GM10266 (cell line): Measurements from ENCODE around the gene TGFBR3.

Experiments used
- DNase-seq: peaks from one replicate; pipeline ENCODE4 v3.0.0; 2012; ENCODE audit errors: extremely low spot score
- TF ChIP-seq, protein P1 (sequence below): IDR thresholded peaks from 2 replicates; pipeline ENCODE4 v1.5.1; 2012; ENCODE audit warnings: mild to moderate bottlenecking, low read depth; ENCODE audit not compliant: control insufficient read depth, insufficient read depth; ENCODE audit errors: missing control alignments

The TGFBR3 gene

GRCh38 chr1:91884459-91885212 lies 1.3 kb downstream of the TGFBR3 start:
- DNase-seq = peak; percentile 32
- TF ChIP-seq, protein P1, sequence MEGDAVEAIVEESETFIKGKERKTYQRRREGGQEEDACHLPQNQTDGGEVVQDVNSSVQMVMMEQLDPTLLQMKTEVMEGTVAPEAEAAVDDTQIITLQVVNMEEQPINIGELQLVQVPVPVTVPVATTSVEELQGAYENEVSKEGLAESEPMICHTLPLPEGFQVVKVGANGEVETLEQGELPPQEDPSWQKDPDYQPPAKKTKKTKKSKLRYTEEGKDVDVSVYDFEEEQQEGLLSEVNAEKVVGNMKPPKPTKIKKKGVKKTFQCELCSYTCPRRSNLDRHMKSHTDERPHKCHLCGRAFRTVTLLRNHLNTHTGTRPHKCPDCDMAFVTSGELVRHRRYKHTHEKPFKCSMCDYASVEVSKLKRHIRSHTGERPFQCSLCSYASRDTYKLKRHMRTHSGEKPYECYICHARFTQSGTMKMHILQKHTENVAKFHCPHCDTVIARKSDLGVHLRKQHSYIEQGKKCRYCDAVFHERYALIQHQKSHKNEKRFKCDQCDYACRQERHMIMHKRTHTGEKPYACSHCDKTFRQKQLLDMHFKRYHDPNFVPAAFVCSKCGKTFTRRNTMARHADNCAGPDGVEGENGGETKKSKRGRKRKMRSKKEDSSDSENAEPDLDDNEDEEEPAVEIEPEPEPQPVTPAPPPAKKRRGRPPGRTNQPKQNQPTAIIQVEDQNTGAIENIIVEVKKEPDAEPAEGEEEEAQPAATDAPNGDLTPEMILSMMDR = no peak

DNA sequence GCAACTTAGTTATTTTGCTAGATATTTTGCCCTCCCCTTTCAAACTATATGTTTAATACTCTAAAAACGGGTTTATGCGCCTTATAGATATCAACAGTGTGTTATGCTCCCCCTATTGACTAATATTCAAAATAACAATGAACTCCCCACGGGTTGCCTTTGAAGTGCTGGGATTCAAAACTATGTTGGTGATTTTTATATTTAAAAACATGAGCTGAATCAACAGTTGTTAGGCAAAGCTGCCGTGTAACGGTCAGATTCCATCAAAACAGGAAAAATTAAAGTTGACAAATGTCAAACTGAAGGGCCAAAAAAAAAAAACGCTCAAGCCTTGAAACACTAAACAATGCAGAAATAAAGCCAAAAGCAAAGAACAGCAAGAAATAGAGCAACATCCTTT lies 2.5 kb downstream of the TGFBR3 start:
- DNase-seq = peak; percentile 65

DNA sequence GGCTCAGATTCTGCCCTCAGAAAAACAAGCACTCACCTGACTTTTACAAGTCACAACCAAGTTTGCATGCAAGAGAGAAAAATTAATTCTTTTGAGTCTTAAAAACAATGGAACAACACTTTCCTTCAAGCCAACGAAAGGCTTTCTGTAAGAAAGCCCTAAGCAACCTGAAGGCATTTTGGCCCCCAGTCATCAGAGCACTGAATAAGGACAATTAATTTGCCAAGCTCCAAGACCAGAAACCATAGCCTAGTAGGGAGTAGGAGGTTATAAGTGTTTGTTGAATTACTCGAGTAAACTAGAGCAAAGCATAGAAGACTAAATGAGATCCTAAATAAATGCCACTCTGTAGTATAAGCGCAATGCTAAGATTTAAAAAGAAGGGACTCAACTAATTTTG lies 4.7 kb downstream of the TGFBR3 start:
- TF ChIP-seq, protein P1 = no peak
- DNase-seq = no peak

More for the DNA sequence above, 2.5 kb downstream of the TGFBR3 start:
- TF ChIP-seq, protein P1 = peak; percentile 53

GRCh38 chr1:91879733-91880132 lies 6.2 kb downstream of the TGFBR3 start:
- no peak for DNase-seq
- TF ChIP-seq, protein P1 = no peak

DNA sequence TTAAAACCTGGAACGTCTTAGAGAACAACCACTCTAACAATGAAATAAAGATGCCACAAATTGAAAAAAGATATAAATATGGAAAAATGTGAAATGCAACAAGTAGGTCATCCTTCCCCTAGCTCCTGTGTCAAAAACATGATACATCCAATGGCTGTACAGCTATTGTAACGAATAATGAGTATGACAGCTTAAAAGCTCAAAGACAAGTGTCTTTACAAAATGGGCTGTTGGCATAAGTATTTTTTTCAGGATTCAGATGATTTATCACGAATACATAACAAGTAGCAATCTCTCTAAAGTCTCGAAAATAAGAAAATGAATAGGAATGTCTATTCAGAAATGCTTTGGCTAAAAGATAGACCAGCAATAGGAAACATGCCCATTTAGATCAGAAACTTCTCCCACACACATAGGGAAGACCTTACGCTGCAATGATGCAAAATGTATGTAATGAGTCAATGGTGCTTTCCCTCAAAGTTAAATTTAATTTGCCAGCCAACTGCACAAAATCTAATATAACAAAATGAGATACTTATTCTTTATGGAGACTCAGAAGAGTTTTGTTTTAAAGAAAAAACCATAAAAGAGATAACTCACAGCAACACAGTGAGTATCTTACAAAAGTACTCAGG lies 8.3 kb downstream of the TGFBR3 start:
- DNase-seq = peak; percentile 40
- TF ChIP-seq, protein P1 = no peak

- TF ChIP-seq, protein P1 = no peak
- DNase-seq = no peak
Observed at GRCh38 chr1:91876781-91877573, 9.0 kb downstream of the TGFBR3 start.
